NT2/D1 (cell line): ENCODE data around the gene RBSN.

Experiments
- SUZ12 ChIP-seq: IDR thresholded peaks from 2 replicates; pipeline ENCODE4 v1.6.1; 2011; ENCODE audit not compliant: insufficient read length, insufficient read depth; ENCODE audit errors: extremely low read depth
- YY1 ChIP-seq: IDR thresholded peaks from 2 replicates; pipeline ENCODE4 v1.6.1; 2011; ENCODE audit not compliant: insufficient read length, insufficient read depth
- ZNF274 ChIP-seq: IDR thresholded peaks from 2 replicates; pipeline ENCODE4 v1.6.1; 2011; ENCODE audit warnings: mild to moderate bottlenecking, low read depth, low read length

DNA sequence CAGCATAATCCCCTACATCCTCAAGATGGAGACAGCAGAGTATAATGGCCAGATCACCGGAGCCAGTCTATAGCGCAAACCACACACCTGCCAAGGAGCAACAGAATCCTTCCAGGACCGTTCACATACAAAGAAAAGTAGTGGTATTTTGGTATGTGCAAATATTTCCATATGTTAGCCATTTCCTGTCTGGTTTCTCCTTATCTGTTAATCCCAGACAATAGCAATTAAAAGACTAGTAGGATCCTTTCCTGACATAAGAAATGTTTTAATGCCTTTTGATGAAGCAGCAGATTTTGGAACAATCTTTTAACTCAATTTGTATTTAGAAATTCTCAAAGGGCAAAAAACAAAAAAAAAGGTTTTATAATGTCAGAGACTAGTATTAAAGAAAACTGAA, 56.0 kb downstream of the RBSN start:
- TF ChIP-seq YY1 (no peak), ZNF274 (no peak), SUZ12 (no peak)
